Left cardiac atrium (tissue), 4 donors: ENCODE data around the gene GAMT. TPM values are rescaled to one million over a fixed set of nuclear protein-coding genes. Genes with fewer than 3 reads are reported as not detected.

ENCODE experiments used
- ATAC-seq, 2 donors: fragments of 200-7000 bp; cut with Tn5 transposase; one replicate each; pipeline ENCODE4 v1.9.1; 2020; ENCODE audit warnings: mild to moderate bottlenecking in 2 of 2, moderate library complexity in 2 of 2
- DNase-seq: peaks from one replicate; pipeline ENCODE4 v3.0.0-alpha.2; 2020
- intact Hi-C, 2 donors: fragments of 100-400 bp; cut with DNase I; formaldehyde crosslinking; loops; one replicate each; pipeline versions ENCODE4 v1.14.1 to v1.15.1; 2022 to 2023
- total RNA-seq, 2 donors: library from RNA; stranded (reverse); fragmentation: NEBNext Ultra II Directional; extraction: Animal tissue kit (Norgen Biotek cat#: 25700); gene quantifications; one replicate each; pipeline ENCODE4 v1.2.1, GENCODE V29; 2021
- donor health status: DM: no; HTN: yes; CAD: no.
- donor health status: DM: no; HTN: yes; CAD: no; lungs with severe emphysema.
- donor health status: DM: yes; HTN: yes; CAD: no.
- donor health status: Dilated cardiomyopathy.

Gene GAMT
- total RNA-seq, 2 donors from 2014 or later, result 36.0 to 48.1 TPM

DNA sequence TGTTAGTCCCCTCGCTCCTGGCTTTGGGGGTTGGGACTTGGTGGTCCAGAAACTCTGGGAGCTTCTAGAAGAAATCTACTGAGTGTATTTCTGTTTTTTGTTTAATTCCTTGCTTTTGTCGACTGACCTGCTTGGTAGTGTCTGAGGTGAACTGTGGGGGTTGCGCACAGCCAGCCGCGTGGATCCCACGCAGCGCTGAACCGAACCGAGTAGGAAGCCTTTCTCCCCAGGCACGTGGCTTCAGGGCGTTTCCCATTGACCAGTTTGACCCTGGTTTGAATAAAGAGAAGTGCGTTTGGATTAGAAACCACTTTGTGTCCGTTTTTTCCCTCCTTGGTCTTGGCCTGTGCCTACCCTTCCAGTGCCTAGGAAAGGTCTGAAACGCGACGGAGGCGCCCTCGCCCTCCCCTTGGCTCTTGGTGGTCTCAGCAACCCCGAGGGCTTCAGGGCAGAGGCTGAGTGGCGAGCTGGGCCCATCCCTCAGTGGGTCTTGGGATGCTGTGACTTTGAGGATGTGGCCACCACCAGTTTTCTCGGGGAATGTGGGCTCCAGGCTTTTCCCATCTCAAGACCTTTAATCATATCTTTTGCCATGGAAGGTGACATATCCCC is 34.1 kb upstream of the GAMT start:
- ATAC-seq (no peak), DNase-seq (no peak)
- intact Hi-C loops, result no loop called here

DNA sequence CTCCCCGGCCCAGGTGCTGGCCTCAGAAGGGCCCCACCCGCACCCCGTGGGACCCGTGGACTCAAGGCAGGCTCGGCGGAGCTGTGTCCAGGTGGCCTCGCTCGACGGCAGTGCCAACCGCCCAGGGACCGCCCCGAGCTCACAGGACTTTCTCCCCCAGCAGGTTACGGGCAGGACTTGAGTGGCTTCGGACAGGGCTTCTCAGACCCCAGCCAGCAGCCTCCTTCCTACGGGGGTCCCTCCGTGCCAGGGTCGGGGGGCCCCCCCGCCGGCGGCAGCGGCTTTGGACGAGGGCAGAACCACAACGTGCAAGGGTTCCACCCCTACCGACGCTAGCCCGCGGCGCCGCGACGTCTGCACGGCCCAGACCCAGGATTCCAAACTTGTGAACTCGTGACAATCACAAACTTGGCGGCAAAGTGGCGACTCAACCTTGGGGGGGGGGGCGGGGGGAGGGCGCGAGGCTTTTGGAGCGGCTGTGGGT is 33.3 kb upstream of the GAMT start:
- DNase-seq (peak; percentile 24), ATAC-seq (no peak)
- intact Hi-C loops, result no loop called here

DNA sequence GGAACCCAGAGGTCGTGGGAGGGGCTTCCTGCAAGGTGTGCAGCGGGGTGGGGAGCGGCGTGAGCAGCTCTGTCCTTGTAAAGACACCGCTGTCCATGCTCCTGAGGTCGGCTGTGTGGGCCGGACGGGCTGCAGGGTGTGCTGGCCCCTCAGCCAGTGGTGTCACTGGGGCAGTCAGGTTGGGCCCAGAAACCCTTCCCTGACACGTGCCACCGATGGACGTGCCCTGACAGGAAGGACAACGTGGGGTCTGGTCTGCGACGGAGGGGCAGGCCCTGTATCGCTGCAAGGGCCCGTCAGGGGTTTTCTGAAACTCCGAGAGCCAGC is 32.7 kb upstream of the GAMT start:
- ATAC-seq, result no peak
- DNase-seq, result no peak
- intact Hi-C loops, result no loop called here

- intact Hi-C loops, result no loop called here
- no peak for DNase-seq
- no peak for ATAC-seq
These were observed 32.0 kb upstream of the GAMT start for GRCh38 chr19:1433119-1434039.

- ATAC-seq (no peak), DNase-seq (no peak)
- intact Hi-C loops, result no loop called here
These were observed 31.2 kb upstream of the GAMT start for GRCh38 chr19:1432507-1432887.

DNA sequence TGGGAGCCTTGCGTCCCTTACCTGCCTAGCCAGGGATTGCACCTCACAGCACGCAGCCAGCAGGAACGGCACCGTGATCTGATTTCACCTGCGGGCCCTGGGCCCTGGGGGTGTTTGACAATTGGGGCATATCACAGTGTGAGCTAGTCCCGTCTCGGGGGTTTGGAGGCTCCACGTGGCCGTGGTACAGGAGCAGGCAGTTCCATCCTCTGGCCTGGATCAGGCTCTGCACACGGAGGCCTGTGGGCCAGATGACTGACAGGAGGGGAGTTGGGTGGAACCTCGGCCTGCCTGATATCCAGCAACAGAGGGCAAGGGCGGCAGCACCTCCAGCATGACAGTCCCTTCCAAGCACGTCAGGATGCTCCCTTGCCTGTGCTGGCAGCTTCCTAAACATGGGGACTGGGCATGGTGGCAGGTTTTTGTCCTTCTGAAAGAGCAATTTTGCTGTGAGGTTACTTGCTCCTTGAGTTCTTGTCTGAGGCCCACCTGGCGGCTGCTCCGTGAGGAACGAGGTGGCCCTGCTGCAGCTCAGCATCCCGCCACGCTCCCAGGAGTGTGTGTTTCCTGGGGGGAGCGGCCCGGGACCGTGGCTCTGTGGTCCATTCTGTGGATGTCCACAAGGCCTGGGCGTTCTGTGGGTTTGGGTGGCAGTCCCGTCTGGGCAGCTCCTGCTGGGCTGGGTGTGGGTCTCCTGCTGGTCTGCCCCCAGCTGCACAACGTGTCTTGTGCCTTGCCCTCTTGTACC is 30.6 kb upstream of the GAMT start:
- no peak for DNase-seq
- intact Hi-C loops, result no loop called here
- ATAC-seq, result no peak

DNA sequence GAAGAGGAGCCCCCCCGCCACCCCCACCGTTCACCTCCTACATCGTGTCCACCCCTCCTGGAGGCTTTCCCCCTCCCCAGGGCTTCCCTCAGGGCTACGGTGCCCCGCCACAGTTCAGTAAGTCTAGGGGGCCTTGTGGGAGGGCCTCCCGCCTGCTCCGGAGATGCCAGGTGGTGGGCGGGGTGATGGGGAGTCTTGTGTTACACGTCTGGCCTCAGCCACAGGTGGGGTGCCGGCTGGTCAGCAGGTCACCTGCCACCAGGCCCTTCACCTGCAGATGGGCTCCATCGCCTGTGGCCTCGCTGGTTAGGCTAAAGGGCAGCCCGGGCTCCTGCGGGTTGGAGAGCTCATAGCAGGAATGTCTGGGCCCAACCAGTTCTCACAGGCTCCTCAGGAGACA is 28.9 kb upstream of the GAMT start:
- ATAC-seq (no peak), DNase-seq (no peak)
- intact Hi-C loops, result no loop called here

GRCh38 chr19:1429750-1430149 is 28.4 kb upstream of the GAMT start:
- intact Hi-C loops, result no loop called here
- DNase-seq (no peak), ATAC-seq (peak; percentile 59 to 83)

DNA sequence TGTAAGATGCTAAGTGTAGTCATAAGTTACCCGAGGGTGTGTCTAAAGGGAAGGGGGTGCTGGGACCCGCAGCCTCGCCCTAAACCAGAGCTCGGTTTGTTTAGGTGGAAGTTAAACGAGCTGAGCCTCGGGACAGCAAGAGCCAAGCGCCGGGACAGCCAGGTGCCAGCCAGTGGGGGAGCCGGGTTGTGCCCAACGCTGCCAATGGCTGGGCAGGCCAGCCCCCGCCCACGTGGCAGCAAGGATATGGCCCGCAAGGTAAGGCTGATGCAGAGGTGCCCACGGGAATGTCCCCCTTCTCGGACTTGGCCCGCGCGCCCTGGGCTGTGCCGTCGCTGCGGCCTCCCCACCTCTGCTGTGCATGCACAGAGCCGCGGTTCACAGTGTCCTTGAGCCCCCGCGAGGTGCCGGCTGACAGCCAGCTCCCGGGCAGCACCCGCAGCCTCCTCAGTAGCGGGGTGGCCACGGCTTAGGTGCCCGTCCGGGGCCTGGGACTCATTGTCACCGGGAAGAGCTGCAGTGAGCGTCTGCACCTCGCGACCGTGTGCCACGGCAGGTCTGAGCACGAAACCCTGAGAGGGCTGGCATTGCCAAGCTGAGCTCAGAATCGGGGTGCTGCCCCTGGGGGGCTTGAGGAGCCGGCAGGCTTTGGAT is 27.5 kb upstream of the GAMT start:
- DNase-seq (no peak), ATAC-seq (peak in 1 of 2 donors; percentile 5)
- intact Hi-C loops, result no loop called here

- ATAC-seq (no peak), DNase-seq (no peak)
These were observed 26.0 kb upstream of the GAMT start for GRCh38 chr19:1427221-1427920.

DNA sequence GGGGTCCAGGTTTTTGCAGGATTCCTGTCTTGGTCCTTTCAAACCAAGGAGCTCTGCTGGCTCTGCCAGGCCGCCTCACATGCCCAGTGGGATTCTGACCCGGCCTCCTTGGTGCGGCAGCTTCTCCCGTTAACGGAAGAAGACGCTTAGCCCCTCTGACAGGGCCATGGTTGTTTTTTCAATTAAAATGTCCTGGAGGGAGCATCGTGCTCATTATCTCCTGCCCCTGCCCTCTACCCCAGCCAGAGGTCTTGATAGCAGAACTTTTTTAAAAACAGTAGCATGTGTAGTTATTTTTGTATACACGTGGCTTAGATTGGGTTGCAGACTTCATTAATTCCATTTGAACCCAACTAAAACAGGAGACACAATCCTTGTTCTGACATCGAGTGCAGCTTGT is 25.4 kb upstream of the GAMT start:
- no peak for ATAC-seq
- intact Hi-C loops, result no loop called here

More at GRCh38 chr19:1427221-1427920, 26.0 kb upstream of the GAMT start:
- intact Hi-C loops, result no loop called here

GRCh38 chr19:1425902-1426301 is 24.6 kb upstream of the GAMT start:
- no peak for DNase-seq
- no peak for ATAC-seq
- intact Hi-C loops, result no loop called here

More for the DNA sequence above, 25.4 kb upstream of the GAMT start:
- DNase-seq, result no peak

DNA sequence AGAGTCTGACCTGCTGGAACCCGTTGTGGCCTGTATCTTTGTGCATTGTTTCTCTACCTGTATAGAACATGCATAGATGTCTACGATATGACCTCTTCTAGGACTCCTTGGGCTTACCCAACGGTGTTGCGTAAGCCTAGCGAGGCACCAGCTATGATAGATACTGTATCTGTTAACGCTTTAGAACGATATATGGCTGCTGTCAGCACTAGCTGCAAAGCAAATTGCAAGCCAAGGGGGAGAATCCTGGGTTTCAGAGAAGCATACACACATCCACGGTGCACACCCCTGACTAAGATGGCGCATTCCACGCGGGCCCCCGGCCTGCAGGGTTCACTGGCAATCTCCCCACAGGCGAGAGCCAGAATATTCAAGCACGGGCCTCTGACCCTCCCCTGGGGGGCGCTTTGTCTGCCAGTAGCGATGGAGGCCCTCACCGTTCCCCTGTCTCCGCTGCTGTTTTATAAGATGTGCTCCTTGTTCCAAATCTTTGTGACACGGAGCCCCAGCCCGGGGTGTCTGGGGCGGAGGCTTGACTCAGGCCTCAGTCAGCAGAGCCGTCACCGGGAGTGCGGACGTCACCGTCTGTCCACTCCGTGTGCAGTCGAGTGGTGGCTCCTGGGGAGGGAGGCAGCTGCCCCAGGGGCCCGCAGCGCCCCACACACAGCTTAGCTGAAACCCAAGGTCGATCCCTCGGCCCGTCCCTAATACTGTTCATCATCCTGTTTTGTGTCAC is 23.9 kb upstream of the GAMT start:
- intact Hi-C loops, result no loop called here
- ATAC-seq, result no peak

GRCh38 chr19:1424192-1424955 is 23.0 kb upstream of the GAMT start:
- intact Hi-C loops, result no loop called here
- no peak for ATAC-seq

More for the DNA sequence above, 23.9 kb upstream of the GAMT start:
- no peak for DNase-seq

DNA sequence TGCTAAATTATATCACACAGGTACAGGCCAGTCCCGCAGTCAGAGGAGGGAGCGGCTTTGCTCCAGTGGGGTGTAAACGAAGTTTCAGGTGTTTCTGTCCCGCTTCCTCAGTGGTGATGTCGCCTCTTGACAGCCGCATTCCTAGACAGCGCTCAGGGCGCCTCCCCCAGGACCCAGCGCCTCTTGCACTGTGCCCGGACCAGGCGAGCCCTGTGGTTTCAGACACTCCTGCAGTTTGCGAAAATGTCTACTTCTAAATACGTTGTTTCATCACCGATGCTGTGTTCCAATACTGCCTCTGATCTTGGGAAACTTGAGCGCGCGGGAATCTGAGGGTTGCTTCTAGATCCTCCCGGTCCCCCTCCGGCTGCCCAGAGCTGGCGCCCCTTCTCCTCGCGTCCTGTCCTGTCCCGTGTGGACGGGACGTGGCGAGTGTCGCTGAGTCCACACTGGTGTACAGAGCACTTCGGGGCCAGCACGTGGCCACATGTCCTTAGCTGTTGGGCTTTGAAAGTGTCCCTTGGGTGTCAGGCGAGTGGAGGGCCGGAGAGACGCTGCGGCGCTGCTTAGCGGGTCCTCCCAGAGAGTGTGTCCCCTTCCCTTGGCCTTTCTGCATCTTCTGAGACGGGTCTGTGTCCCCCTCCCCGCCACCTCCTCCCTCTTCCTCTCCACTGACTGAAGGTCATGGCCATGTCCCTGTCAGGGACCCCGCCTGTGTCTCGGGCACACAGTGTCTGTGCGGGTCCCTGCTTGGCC is 22.3 kb upstream of the GAMT start:
- ATAC-seq, result no peak
- intact Hi-C loops, result no loop called here

More at GRCh38 chr19:1424192-1424955, 23.0 kb upstream of the GAMT start:
- no peak for DNase-seq

GRCh38 chr19:1422943-1423342 is 21.6 kb upstream of the GAMT start:
- no peak for ATAC-seq
- intact Hi-C loops, result no loop called here

More for the DNA sequence above, 22.3 kb upstream of the GAMT start:
- no peak for DNase-seq

DNA sequence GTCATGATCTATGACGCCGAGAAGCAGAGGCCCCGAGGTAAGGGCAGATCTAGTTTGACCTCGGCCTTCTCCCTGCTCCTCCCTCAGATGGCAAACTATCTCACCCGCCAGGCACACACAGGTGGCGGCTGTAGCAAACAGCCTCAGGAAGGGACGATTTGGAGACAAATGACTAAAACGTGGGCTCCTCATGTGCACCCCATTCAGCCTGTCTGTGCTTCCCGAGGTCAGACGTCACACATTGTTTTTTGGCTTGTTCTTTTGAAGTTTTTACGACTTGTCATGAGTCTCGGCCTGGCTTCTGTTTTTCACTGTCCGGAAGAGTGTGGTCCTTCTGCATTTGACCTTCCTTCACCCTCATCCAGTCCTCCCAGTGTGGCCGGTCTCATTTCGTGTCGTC is 21.0 kb upstream of the GAMT start:
- intact Hi-C loops, result no loop called here
- no peak for ATAC-seq

More at GRCh38 chr19:1422943-1423342, 21.6 kb upstream of the GAMT start:
- DNase-seq, result no peak

More for the DNA sequence above, 21.0 kb upstream of the GAMT start:
- DNase-seq, result no peak
